C4-2B (cell line): Measurements from ENCODE around the gene PPIL6.

Experiments
- CTCF ChIP-seq: fragments of 450-650 bp; conservative IDR thresholded peaks from 2 replicates; pipeline ENCODE4 v1.5.1; 2017; ENCODE audit warnings: mild to moderate bottlenecking
- ZFX ChIP-seq: fragments of 450-650 bp; IDR thresholded peaks from 2 replicates; pipeline ENCODE4 v1.6.1; 2017

GRCh38 chr6:109436041-109436440 lies 4.4 kb downstream of the PPIL6 start:
- TF ChIP-seq ZFX (no peak), CTCF (no peak)
